NOMO-1 treated with dmso at 0.1 percent for 144 hours (cell line): ENCODE results near the gene EPN1.

ENCODE experiments used
- DNase-seq: peaks from one replicate; lab custom pipeline; 2025; ENCODE audit not compliant: unreplicated experiment; lab: John Stamatoyannopoulos, UW

EPN1 gene

DNA sequence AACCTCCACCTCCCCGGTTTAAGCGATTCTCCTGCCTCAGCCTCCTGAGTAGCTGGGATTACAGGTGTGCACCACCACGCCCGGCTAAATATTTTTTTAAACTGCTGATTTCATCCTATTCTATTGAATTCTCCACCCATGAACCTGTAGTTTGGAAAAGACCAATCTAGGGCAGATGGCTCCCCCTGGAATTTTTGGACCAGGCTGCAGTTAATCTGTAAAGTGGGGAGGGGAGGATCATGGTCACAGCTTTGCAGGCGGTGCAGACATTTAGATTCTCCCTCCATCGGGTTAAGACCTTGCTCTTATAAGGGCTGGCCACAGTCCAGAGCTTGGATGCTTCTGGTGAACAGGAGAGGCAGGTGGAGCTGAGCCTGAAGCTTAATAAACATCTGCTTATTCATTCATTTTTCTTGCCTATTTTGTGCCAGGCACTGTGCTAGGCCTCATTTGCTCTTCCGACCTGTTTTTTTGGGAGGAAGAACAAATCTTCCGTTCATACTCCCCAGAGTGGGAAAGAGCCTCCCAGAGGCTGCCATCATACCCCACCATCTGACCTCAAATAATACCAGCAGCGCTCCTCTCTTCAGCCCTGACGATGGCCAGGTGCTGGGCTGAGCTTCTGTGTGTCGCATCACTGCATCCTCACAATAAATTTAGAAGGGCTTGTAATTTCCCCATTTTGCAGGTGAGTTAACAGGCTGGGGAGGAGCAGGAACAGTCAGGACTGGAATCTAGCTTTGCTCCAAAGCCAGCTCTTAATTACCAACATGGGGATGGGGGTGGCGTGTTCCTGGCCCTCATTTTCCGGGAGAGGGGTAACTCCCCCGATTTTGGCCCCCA lies 27.9 kb upstream of the EPN1 start:
- DNase-seq = no peak

DNA sequence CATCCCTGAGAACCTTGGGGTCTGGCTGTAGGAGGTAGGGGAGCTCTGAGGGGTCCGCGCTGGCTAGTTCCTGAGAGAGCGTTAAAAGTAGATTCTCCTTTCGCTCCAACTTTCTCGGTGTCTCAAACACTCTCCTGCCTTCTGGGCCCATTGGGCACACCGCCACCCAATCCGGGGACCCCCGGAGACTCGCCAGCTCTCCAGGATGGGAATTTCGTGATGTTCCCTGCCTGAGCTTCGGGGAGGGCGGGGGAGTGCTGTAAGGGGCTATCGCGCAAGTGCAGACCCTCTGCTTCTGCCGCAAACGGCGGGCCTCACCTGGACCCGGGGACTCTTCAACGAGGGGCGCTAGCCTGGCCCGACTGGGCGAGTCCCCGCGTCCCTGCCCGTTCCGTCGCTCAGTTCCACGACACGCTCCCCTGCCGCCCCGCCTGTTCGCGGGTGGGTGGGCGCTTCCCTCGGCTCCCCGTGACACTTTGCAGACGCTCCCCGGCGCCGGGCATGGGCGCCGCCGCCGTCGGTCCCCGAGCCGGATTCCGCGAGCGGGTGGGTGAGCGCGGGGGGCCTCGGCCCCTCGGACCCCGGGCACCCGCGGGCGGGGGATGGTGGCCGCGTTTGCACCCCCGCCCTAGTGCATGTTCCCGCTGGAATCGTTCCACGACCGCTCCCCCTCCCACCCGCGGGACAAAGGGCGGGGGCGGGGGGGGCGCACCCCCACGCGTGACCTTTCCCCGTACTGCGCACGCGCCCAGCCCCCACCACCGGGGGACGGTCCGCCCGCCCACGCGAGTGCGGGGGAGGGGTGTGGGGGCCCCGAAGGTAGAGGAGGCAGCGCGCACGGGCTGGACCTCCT lies 27.1 kb upstream of the EPN1 start, which contains the start of gene CCDC106:
CCDC106 (plus strand) TSS at position 481 of the 853 bp plus-strand sequence. CDS start 835 bp downstream, outside the sequence.
- DNase-seq = no peak

DNA sequence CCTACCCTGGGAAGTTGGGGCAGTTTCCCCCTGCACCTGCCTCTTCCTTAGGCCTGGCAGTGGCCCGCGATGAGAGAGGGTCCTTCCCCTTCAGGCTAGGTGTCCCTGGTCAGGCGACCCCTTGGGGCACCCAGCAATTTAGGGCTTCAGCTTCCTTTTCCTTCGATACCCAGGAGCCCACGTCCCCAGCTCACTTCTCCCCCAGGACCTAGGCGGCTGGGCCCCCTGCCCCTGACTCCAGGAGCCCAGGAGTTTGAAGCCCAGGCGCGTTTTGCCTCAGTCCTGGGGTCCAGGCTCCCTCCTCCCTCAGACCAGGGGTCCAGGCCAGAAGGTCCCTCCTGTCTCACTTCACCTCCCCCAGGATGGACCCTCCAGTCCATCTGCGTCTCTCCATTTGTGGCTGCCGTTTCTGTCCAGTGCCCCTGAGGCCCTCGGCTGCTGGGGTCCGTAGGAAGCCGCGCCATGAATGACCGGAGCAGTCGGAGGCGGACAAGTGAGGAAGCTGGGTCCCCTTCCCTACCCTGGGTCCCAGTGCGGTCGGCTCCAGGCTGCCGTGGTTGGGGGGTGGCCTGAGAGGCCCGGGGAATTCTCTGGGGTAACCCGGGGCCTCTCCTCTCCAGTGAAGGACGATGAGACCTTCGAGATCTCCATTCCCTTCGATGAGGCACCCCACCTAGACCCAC lies 26.3 kb upstream of the EPN1 start:
- DNase-seq = no peak

DNA sequence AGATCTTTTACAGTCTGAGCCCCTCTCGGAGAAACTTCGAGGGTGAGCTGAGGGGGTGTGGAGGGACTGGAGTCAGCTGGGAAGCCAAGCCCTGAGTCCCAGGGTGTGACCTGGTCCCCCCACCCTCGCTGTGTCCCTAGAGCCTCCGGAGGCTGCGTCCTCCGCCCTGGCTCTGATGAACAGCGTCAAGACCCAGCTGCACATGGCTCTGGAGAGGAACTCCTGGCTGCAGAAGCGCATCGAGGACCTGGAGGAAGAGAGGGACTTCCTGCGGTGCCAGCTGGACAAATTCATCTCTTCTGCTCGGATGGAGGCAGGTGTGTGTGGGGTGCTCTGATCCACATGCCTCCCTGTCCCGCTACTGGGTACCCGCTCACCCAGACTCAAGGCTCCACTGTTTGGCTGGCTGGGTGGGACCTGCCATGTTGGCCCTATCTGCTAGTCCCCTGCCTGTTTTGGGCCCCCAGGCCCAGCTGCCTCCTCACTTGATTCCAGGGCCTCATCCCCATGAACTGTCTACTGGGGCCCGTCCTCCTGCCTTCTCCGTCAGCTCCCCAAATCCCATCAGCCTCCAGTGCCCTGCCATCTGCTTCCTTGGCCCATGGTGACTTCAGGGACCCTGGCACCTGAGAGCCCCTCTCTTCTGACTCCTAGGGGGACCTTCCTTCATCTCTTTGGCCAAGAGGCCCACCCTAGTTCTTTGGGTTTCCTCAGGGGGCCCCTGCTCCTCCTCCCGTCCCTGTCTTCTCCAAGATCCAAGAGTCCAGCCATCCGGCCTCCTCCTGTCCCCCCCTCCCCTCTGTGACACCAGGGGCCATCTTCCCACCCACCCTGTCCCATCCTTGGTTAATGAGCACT lies 25.5 kb upstream of the EPN1 start:
- DNase-seq = no peak

DNA sequence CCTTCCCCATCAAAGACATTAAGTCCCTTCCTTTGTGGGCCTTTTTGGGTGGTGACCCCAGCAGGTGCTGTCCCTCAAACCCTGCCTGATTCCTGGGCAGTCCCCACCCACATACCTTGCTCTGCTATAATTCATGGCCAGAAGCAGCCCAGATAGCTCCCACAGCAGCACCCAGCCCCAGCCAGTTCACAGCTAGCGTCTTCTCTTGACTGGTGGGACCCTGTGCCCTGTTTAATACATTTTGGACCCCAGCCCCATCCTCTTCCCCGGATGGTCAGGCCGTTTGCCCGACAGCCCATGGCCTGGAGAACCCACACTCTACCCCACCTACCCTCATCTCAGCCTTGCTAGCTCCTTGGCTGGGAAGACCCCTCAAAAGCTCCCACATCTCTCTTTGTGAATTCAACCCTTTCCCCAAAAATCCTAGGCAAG lies 24.9 kb upstream of the EPN1 start:
- DNase-seq = no peak

DNA sequence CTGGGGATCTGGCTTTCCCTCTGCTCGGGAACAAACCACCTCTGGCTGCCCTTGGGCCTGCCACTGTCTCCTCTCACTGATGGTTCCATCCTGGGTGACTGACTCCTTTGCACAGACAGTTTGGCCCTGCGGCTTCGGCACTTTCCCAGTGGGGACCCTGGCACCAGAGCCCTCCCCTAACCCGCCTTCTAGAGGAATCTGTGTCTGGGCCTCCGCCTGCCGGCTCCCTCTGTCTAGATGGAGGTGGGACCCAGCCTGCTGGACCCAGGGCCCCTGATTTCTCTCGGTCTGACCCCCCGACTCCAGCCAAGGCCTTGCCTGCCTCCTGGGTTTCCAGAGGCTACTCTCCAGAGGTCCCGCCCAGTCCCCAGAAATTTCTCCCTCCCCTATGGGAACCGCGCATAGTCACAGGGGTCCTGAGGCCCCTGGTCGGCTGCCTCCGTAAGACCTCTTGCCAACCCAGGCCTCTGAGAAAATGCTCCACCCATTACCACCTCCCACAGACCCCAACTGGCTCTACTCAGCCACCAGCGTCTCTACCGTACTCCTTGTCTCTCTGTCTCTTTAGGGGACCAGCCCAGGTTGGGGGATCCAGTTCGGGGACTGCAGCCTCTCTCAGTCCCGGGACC lies 24.3 kb upstream of the EPN1 start:
- no peak for DNase-seq

DNA sequence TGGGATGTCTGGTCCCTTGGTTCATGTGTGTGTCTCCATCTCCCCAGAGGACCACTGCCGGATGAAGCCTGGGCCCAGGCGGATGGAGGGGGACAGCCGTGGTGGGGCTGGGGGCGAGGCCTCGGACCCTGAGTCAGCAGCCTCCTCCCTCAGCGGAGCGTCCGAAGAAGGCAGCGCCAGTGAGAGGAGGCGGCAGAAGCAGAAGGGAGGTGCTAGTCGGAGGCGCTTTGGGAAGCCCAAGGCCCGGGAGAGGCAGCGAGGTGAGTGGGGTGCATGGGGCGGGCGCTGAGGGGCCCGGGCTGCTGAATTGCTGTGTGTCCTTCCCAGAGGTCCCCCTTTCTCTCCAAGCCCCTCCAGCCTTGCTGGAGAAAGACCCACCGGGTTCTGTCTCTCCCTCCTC lies 23.8 kb upstream of the EPN1 start:
- DNase-seq = no peak

DNA sequence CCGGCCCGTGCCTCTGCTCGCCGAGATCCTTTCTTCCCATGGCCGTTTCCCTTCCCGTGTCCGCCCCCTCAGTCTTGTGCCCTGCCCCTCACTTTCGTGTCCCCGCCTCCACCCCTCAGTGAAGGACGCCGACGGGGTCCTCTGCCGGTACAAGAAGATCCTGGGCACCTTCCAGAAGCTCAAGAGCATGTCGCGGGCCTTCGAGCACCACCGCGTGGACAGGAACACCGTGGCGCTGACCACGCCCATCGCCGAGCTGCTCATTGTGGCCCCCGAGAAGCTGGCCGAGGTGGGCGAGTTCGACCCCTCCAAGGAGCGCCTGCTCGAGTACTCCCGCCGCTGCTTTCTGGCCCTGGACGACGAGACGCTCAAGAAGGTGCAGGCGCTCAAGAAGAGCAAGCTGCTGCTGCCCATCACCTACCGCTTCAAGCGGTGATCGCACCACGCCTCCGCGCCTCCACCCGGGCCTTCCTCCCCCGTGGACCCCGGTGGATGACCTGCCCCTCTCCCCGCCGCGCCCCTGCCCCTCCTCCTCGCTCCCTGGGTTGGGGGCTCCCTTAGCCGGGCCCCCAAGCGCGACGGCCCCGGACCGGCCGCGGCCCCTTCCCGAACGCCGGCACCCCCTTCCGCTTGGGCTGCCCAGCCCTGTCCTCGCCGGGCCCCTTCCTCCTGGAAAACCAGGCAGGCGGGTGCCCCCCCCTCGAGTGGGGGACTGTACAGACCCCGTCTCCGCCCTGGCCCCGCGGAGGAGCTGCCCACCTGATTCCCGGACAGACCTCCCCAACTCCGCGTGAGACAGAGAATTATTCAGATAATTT lies 22.5 kb upstream of the EPN1 start:
- no peak for DNase-seq

DNA sequence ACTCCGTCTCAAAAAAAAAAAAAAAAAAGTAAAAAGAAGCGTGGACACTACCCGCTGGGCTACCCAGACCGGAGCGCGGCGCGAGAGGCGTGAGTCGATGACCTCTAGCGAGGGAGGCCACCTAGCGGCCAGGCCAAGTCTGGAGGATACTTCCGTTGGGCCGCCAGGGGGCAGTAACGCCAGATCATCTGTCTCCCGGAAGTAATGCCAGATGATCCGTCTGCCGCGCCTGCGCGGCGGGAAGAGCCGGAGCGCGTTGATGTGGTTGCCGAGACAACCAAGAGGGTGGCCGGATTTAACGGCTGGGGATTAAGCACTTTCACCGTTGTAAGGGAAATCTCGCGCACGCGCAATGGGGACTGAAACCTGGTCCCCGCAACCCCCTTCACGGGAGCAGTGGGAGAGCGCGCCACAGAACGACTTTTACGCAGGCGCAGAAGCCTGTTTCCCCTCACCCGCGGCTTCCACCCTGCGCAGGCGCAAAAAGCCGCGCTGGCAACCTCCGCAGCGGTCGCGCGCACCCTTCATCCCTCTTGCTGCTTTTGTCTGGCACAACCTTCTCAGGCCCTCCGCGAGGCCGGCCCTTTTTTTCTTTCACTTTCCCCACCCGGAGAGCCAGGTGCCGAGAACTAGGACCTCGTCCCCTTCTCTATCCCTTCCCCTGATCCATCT lies 21.2 kb upstream of the EPN1 start:
- DNase-seq = peak; percentile 96

DNA sequence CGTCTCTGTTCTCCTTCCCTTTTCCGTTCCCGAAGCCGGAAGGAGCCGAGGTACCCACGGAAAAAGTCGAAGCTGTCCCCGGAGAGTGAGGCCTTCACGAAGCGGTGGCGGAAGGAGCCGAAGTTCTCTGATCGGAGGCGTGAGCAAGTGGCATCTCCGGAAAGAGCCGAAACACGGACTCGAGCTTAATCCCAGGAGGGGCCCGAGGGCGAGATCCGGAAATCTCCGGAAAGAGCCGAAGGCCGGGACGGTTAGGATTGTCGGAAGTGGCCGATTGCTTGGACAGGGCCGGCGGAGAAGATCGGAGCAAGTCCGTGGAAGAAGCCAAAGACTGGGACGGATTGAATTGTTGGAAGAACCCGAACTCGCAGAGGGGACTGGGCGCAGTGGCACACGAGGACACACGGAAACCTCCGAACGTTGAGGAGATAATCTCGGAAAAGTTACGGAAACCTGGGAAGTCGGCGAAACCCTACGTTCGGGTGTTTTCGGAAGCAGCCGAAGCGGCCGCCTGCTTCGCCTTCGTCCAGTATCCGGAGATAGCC lies 20.6 kb upstream of the EPN1 start:
- DNase-seq = peak; percentile 100

DNA sequence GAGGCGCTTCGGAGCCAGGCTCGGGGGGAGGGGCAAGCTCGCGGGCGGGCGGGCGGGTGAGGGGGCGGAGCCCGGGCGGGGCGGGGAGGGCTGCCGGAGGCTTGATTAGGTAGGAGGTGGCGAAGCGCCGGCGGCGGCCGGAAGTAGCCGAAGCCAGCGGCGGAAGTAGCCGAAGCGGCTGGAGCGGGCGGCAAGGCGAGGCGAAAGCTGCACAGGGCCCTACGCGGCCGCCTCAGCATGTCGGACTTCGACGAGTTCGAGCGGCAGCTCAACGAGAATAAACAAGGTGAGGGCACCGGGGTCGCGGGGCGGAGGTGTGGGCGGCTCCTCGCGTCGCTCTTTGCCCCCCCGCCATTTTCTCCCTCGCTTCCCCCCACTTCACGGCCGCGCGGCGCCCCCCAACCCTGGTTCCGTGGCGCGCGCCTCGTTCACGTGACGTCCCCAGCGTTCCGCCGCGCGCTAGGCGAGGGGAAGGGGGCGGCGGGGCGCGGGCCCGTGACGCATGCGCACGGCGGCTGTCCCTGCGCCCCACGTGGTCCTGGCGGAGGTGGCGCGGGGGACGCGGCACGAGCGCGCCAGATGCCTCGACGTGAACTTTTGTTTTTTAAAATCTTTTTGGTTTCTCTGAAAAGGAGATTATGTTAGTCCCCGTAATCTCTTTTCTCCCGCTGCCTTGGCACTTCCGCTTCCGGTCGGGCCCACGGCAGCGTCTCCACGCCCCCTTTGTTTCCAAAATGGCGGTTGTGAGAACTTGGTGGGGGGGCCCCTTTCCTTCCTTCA lies 20.0 kb upstream of the EPN1 start, which contains the start of gene U2AF2:
U2AF2 (plus strand) TSS at position 168 of the 780 bp plus-strand sequence; CDS start at position 238, 70 bp downstream.
- DNase-seq = peak; percentile 91

DNA sequence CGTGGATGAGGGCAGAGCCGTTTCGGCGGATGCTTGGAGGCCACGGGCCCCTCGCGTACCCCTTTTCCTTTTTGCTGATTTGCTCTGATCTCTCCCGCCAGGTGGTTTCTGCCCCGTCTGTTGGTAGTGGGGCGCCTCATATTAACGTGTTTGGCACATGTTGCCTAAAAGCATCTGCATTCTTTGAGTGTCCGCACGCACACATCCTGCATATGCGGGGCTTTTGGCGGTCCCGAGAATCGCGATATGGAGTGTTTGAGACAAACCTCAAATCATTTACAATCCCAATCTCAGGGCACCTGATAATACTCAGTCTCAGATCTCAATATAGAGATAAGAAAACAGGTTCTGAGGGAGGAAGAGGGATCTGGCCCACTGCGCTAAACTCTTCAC lies 19.4 kb upstream of the EPN1 start:
- no peak for DNase-seq

DNA sequence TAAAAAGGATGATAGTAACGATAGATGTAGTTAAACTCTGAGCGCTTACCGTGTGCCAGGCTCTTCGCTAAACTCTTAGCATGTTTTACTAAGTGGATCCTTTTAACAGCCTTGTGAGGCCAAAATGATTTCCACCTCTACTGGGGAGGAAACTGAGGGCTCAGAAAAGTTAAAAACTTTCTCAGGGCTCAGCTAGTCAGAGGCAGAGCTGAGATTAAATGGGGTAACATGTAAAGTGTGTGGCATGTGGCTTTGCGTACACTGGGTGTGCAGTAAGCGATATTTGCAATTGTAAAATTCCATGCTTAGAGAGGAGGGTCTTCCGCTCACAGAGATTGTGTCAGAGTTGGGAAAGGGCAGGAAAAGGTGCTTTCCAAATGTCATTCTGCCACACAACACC lies 18.5 kb upstream of the EPN1 start:
- DNase-seq = no peak

DNA sequence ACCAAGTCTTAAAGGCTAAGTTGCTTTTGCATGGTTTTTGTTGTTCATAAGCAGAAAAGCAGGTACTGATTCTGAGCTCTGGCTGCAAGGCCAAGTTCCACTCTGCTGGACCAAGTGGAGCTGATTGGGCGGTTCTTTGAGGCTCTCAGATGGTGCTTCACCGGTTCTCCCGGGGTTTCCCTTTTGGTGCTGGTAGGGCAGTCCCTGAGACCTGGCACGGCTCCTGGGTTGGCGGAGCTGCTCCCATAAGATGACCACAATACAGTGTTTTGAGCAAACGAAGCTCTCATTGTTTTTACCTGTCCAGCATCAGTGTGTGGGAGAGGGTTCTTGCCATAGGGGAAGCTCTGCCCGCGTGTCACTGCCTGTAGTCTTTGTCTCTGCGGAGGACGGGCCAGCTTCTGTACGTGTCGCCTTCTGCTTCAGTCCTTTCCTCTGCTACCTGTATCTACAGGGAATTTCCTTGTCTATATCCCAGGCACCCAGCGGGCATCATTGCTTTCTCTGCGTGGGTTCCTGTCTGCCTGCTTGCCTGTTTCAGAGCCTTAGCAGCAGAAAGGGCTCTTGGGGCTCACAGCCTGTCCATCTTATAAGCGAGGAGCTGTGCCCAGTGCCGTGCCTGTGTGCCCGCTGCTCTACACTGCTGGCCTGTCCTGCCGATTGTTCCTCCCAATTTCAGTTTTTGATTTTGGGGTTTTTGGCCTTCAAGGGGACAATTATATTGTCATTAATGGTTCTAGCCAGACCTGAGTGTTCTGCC lies 17.9 kb upstream of the EPN1 start:
- no peak for DNase-seq

DNA sequence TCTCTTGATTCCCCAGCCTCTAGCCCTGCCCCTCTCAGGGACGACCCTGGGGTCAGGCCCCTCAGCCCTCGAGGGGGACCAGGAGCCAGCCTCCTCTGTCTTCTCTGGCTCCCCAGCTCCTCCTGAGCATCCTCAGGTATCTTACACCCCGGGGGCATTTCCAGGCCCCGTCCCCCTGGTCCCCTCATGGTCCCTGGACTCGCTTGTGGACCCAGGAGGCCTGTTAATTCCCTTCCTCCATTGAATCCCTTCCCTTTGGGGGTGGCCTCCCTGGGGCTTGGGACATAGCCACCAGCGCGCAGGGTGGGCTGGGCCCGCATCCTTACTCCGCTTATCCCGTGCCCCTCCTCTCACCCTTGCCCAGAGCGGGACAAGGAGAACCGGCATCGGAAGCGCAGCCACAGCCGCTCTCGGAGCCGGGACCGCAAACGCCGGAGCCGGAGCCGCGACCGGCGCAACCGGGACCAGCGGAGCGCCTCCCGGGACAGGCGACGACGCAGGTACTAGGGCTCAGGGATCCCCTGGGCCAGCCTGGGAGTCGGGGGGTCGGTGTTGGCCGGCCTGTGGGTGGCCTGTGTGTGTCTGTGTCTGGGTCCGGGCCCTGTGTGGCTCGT lies 16.1 kb upstream of the EPN1 start:
- no peak for DNase-seq

DNA sequence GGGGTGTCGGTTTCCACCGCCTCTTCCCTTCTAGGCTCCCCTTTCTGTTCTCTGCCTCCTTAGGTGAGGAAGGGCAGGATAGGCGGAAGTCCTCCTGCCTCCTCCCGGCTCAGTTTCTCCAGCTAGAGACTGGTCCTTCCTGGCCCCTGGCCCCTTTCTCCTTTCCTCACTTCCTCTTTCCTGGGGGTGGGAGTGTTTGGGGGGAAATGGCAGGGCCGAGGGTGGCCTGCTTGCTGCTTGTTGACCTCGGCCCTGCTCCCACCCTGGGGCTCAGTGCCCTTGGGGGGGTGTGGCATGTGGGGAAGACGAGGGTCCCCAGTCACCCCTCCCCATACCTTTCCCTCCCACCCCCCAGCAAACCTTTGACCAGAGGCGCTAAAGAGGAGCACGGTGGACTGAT lies 15.2 kb upstream of the EPN1 start:
- DNase-seq = no peak
